Vagina (tissue), 2 donors: ENCODE measurements around the gene TTC9. TPM values are rescaled to one million over a fixed set of nuclear protein-coding genes. Genes with fewer than 3 reads are reported as not detected.

ENCODE experiments used
- DNase-seq, 2 donors: peaks; one replicate each; pipeline ENCODE4 v3.0.0-alpha.2; 2017; ENCODE audit errors: extremely low spot score in 2 of 2
- H3K27ac ChIP-seq: fragments of 200-600 bp; sonication (generic); one replicate; pipeline ENCODE4 v1.5.1; 2019
- H3K27me3 ChIP-seq: fragments of 200-600 bp; sonication (generic); one replicate; pipeline ENCODE4 v1.5.1; 2019
- H3K36me3 ChIP-seq, 2 donors: fragments of 200-600 bp; sonication (generic); one replicate each; pipeline ENCODE4 v1.5.1; 2017 to 2019
- H3K4me1 ChIP-seq: fragments of 200-600 bp; sonication (generic); one replicate; pipeline ENCODE4 v1.5.1; 2019
- H3K4me3 ChIP-seq, 2 donors: fragments of 200-600 bp; sonication (generic); 1 replicate in 1 of 2; 2 replicates in 1 of 2; pipeline ENCODE4 v1.5.1; 2016 to 2019
- H3K9me3 ChIP-seq: fragments of 200-600 bp; sonication (generic); one replicate; pipeline ENCODE4 v1.5.1; 2019
- CTCF ChIP-seq, 3 experiments: fragments of 450-650 bp in 2 of 3; fragments of 200-600 bp in 1 of 3; sonication (generic) in 1 of 3; IDR thresholded peaks; one replicate each; pipeline ENCODE4 v1.5.1; 2017 to 2019; ENCODE audit warnings: antibody characterized with exemption in 3 of 3, mild to moderate bottlenecking in 2 of 3, moderate library complexity in 2 of 3
- POLR2A ChIP-seq, 2 donors: fragments of 450-650 bp; IDR thresholded peaks; one replicate each; pipeline ENCODE4 v1.6.1; 2017; ENCODE audit warnings: antibody characterized with exemption in 2 of 2, mild to moderate bottlenecking in 2 of 2, moderate library complexity in 2 of 2
- POLR2AphosphoS5 ChIP-seq, 2 donors: sonication (generic); formaldehyde crosslinking; IDR thresholded peaks; one replicate each; pipeline ENCODE4 v1.9.0; 2017; ENCODE audit warnings: antibody characterized with exemption in 2 of 2, mild to moderate bottlenecking in 2 of 2, low read depth in 1 of 2; ENCODE audit not compliant: insufficient read depth in 1 of 2
- intact Hi-C: fragments of 100-400 bp; cut with DNase I; formaldehyde crosslinking; loops from one replicate; pipeline ENCODE4 v1.15.1; 2023
- total RNA-seq: library from RNA; depleted of rRNA; stranded (reverse); fragments of >200 nt; gene quantifications from one replicate; pipeline ENCODE4 v1.2.3, GENCODE V29; 2016

TTC9 gene
- total RNA-seq, 1 donor from 2014 or later, result 6.1 TPM

- no peak for DNase-seq
Observed at GRCh38 chr14:70664698-70665447, 23.2 kb downstream of the TTC9 start.

GRCh38 chr14:70665448-70666360 is 24.0 kb downstream of the TTC9 start:
- no peak for DNase-seq
- no peak overlapping the region for H3K4me3 ChIP-seq
- H3K27ac ChIP-seq, result no peak overlapping the region
- no peaks in the 10 kb centered on the region for H3K27me3 ChIP-seq
- TF ChIP-seq CTCF (IDR thresholded peaks at IDR 0.05), result no peak
- no peak for TF ChIP-seq POLR2AphosphoS5 (IDR thresholded peaks at IDR 0.05; ENCODE audit: insufficient read depth in 1 of 2, low read depth in 1 of 2)
- no peak for TF ChIP-seq POLR2A (IDR thresholded peaks at IDR 0.05)
- no peaks in the 10 kb centered on the region for H3K9me3 ChIP-seq
- H3K36me3 ChIP-seq, result no peaks in the 10 kb centered on the region
- intact Hi-C loops, result no loop called here
- H3K4me1 ChIP-seq, result peaks cover 16% of the 10 kb centered on the region

More at GRCh38 chr14:70664698-70665447, 23.2 kb downstream of the TTC9 start:
- Histone ChIP-seq H3K27ac (no peak overlapping the region), H3K27me3 (no peaks in the 10 kb centered on the region), H3K4me3 (no peak overlapping the region), H3K9me3 (no peaks in the 10 kb centered on the region), H3K4me1 (peaks cover 16% of the 10 kb centered on the region), H3K36me3 (no peaks in the 10 kb centered on the region)
- no peak for TF ChIP-seq CTCF (IDR thresholded peaks at IDR 0.05)
- no peak for TF ChIP-seq POLR2A (IDR thresholded peaks at IDR 0.05)
- no peak for TF ChIP-seq POLR2AphosphoS5 (IDR thresholded peaks at IDR 0.05; ENCODE audit: insufficient read depth in 1 of 2, low read depth in 1 of 2)
- intact Hi-C loops, result no loop called here

- intact Hi-C loops, result no loop called here
- Histone ChIP-seq H3K27ac (no peak overlapping the region), H3K27me3 (no peaks in the 10 kb centered on the region), H3K4me1 (peaks cover 16% of the 10 kb centered on the region), H3K4me3 (no peak overlapping the region), H3K9me3 (no peaks in the 10 kb centered on the region), H3K36me3 (no peaks in the 10 kb centered on the region)
- TF ChIP-seq CTCF (IDR thresholded peaks at IDR 0.05) (no peak), POLR2A (IDR thresholded peaks at IDR 0.05) (no peak), POLR2AphosphoS5 (IDR thresholded peaks at IDR 0.05; ENCODE audit: insufficient read depth in 1 of 2, low read depth in 1 of 2) (no peak)
- DNase-seq, result no peak
Observed at GRCh38 chr14:70666361-70666686, 24.6 kb downstream of the TTC9 start.

- H3K9me3 ChIP-seq, result no peaks in the 10 kb centered on the region
- H3K27me3 ChIP-seq, result no peaks in the 10 kb centered on the region
- no peaks in the 10 kb centered on the region for H3K4me1 ChIP-seq
- TF ChIP-seq CTCF (IDR thresholded peaks at IDR 0.05) (no peak), POLR2AphosphoS5 (IDR thresholded peaks at IDR 0.05; ENCODE audit: insufficient read depth in 1 of 2, low read depth in 1 of 2) (no peak), POLR2A (IDR thresholded peaks at IDR 0.05) (no peak)
- no peak overlapping the region for H3K27ac ChIP-seq
- intact Hi-C loops, result no loop called here
- DNase-seq, result no peak
- H3K4me3 ChIP-seq, result no peak overlapping the region
- no peaks in the 10 kb centered on the region for H3K36me3 ChIP-seq
Observed at GRCh38 chr14:70670992-70671651, 29.4 kb downstream of the TTC9 start.
